GM19240 (cell line): ENCODE results near the gene FGGY.
"Not testable (repeated sequence)": the region's sequence is repeated elsewhere in the genome, so short reads cannot be mapped to it uniquely, and the experiment has no call there.

Experiments used
- DNase-seq: peaks from one replicate; pipeline ENCODE4 v3.0.0; 2011; ENCODE audit warnings: low spot score; ENCODE audit not compliant: insufficient read length

Gene FGGY

DNA sequence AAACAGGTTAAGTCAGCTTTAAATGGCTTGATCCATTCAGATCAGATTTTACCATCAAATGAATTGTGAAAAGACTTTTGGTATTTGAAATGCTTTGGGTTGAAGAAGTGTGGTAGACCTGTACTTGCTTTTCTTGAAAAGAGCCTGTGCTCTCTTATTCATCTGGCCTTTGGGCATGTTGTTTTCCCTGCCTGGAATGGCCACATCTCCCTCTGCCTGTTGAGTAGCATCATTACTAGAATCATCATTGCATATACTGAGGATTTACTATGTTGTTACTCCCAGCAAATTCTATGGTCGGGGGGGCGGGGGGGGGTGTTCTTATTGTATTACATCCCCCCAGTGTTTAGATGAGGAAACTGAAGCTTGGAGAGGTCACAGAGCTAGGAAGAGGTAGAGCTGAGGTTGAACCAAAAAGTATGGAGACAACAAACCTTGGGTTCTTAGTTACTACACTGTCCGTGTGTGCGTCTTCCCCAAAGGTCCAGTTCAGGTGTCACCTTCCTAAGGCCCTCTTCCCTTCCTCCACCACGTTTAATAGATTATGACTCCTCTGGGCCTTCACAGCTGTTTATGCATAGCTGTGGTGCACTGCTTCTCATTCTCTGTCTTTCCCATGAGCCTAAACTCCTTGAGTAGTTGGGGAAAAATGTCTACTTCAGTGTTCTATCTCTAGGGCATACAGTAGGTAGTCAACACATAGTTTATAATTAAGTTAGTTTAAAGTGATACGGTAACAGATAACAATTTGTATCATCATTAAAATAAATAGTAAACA is 271.5 kb downstream of the FGGY start:
- no peak for DNase-seq

DNA sequence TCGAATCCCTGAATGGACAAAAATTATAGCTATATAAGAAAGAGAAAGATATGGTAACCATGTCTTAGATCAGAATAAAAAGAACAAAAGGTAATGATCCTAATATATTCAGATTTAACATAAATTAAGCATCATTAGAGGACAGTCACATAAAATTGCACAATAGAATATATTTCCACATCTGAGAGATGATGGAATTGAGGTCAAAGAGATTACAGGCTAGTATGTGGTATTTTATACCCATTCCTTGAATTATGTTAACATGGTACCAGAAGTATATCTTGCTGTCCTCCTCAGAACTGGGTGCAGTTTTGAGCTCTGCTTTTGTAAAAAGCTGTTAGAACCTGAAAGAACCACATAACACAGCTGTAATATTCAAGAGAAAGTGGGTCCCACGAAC is 272.3 kb downstream of the FGGY start:
- DNase-seq, result no peak

DNA sequence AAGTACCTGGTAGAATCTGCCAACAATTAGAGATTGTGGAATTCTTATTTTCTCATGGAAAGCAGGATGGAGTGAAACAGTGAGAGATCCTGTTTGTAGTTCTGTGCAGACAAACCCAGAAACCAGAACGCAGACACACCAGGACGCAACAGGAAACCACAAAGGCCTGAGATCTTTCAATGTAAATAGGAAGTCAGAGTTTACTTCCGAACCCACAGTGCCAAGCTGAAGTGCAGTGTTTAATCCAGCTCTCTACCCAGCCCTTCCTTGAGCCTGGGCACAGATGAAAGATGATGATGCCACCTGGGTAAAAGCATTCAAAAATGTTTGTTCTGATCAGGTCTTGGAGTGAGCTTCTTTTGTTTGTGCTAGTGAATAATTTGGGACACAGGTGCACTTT is 273.6 kb downstream of the FGGY start:
- no peak for DNase-seq

DNA sequence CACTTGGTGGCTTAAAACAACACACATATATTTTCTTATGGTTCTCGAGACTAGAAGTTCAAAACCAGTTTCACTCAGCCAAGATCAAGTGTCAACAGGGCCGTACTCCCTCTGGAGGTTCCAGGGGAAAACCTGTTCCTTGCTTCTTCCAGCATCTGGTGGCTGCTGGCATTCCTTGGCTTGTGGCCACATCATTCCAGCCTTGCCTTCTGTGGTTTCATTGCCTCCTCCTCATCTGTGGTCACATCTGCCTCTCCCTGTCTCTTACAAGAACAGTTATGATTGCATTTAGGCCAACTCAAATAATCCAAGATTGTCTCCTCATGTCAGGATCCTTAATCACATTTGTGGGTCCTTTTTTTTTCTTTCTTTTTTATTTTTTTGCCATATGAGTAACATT is 277.2 kb downstream of the FGGY start:
- no peak for DNase-seq

DNA sequence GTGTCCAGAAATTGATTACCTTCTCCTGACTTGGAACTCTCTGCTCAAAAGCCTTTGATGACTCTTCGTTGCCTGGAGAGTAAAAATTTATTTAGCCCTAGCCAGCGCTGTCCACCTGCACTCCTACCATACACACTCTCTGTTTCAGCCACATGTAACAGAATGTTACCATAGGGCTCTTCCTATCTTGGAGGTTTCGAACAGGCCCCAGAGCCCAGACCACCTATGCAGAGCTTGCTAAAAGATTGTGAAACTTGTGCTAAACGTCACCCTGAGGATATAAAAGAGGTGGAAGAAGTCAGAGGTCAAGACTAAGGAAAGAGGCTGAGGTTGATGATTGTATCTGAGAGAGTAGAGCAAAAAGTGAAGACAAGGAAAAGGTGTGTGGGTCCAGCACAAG is 280.9 kb downstream of the FGGY start:
- no peak for DNase-seq

DNA sequence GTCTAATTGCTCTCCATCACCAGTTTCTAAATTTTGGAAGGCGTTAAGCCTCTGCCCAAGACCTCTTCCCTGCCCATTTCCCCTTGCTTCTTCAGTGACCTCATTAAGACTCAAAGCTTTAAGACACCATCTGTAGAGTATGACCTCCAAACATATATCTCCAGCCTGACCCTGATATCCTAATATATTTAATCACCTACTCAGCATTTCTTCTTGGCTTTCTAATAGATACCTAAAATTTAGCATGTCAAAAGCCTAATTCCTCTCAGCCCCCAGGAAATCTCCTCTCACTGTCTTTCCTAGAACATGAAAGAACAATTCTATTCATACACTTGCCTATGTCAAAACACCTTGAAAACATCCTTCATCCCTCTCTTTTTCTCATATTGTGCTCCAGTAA is 282.3 kb downstream of the FGGY start:
- DNase-seq, result no peak

DNA sequence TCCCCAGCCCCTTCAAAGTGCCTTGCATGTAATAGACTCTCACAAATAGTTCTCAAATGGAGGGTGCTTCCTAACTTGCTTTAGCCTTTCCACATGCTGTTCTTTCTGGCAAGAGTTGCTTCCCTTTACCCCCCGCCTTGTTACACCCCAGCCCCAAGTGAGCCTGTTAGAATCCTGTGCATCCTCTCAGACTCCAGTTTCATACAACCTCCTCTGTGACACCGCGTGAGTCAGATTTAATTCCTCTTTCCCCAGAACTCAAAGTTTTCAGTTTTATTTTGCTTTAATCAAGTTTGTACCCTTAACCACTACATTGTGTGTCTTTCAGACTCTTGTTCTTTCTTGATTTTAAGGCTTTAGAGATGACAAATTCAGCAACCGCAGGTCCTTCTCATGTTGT is 283.4 kb downstream of the FGGY start:
- DNase-seq, result no peak

DNA sequence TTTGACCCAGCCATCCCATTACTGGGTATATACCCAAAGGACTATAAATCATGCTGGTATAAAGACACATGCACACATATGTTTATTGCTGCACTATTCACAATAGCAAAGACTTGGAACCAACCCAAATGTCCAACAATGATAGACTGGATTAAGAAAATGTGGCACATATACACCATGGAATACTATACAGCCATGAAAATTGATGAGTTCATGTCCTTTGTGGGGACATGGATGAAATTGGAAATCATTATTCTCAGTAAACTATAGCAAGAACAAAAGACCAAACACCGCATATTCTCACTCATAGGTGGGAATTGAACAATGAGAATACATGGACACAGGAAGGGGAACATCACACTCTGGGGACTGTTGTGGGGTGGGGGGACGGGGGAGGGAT is 295.5 kb downstream of the FGGY start:
- DNase-seq, result not testable (repeated sequence)

DNA sequence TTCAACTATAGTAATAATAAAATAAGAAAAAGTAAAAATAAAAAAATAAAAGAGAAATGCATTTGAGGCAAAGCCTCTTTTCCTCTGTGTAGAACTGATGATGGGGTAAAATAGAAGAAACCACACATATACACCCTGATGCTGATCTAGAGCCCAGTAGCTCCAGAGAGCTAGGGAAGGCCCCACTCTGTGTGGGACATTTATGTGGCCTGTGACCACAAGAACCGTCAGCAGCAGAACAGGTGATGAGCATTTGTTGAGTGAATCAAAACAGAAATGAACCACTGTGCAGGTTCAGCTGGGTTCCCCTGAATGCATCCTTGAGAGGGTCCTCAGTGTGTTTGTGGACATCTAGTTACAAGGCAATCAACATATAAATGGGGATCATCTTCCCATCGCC is 296.0 kb downstream of the FGGY start:
- no peak for DNase-seq

DNA sequence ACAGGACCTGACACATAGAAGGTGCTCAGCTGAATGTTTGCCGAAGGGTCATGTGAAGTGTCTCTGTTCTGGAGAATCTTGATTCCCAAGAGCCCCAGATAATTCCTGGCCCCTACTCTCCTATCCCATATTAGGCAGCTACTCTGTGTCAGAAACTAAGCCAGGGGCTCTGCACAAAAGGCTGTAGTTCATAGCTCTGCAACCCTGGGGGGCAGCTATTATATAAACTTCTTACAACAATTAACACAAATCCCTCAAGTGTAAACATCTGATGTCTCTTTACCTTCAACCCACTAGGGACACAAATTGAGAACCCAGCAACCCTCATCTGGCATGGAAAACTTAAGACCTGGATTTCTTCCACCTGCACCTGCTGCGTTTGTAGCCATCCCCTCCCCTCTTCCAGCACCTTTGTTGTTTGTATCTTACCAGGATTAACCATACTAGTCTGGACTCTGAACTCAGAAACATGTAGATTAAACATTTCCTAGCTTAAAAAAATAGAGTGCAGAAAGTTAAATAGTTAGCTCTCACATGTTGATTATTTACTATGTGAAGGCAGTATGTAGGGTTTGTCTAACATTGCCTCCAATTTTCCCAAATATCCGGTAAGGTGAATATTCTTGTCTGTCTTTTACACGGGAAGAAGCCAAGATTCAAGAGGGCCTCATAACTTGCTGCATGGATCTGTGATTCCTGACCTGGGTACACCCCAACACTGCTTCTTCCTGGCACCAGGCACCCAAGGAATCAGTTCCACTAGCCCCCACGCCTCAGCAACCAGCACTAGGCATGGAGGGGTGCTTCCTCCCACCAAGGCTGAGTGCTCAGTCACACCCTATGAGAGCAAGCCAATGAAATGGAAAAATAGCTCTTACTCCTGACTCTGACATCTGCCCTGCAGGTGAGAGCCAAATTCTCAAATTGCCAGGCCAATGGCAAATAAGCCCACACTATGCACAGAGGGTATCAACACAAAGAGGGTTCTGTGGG is 297.2 kb downstream of the FGGY start:
- DNase-seq, result no peak

DNA sequence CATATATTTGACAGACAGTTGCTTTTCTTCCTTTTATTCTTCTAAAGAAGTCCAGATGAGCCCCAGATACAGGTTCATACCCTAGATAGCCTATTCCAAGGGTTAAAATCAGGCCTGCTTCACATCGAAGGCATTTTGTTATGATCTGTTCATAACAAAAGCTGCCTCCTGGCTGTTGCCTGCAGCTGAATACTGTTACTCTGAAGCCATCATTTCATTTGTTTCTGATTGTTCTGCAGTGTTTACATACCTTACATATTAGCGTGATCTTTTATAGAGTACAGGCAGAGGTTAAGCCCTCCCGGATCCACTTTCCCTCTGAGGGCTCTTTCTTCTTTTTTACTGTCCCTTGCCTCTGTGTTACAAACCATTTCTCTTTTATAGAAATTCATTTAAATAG is 298.9 kb downstream of the FGGY start:
- no peak for DNase-seq

DNA sequence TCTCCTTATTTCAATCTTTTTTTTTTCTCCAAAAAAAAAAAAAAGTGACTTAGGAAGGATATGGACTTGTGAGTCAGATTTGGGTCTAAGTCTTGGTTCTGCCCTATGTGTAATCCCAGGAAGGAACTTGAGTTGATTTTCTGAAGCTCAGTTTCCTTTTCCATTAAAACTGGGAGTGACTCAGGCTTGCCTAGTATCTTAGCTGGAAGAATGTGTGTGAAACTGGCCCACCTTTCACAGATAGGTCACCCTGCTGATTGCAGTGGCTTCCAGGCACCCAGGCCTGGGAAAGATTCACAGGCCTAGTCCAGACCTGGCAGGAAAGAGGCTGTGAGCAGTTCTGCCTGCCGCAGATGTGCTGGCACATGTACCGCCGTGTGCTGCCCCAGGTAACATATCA is 299.5 kb downstream of the FGGY start:
- no peak for DNase-seq

DNA sequence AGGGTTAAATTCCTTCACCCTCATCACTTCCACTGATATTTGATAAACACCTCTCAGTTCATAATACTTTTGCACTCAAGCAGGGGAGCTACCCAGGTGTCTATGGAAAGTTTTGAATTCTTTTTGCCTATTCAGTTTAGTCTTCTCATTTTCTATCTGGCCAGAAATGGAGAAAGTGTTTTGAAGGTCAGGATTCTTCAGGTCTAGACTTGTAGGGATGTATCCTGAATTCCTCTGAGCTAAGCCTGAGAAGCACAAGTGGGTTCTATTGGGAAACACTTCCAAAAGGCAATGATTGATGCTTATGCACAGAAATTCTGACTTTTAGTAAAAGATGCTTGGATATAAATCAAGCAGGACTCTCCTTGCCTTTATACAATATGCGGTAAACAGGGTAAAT is 300.1 kb downstream of the FGGY start:
- DNase-seq, result no peak

DNA sequence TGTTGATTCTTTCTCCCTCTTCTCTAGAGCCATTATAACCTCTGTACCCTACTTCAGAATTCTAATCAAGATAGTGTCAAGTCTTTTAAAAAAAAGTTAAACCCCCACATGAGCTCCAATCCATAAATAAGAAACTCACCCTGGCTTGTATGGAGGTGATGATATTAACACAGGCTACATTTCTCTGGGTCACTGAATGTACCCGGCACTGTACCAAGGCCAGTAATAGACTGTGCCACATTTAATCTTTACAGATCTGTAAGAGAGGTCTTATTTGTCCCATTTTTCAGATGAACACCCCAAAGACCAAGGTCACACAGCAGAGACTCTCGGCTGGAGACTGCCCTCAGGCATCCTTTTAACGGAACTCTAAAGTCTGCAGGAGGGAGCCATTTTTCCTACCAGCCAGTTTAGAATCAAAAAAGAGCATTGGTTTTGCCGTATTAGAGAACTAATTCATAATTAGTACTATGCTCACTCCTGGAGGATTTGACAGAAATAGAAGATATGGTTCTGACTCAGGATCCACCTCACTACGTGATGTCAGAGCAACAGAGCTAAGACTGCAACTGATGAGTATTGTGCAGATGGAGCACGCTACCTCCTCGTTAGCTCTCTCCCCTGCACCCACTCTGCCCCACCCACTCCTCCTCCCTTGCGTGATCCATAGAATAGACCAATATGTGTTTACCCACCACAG is 300.7 kb downstream of the FGGY start:
- no peak for DNase-seq

DNA sequence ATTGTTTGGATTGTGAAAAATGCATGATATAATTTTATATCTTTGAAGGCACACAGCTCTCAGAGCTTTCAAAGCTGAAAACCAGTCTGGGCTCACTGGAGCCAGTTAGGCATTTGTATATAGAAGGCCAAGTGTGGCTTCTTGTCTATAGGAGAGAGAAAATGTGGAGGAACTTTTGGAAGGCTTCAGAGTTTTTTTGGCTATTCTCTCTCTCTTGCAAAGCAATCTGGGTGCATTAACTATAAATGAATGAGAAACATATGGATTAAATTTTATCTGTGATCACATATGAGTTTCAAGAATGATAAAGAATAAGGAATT is 301.2 kb downstream of the FGGY start:
- no peak for DNase-seq

DNA sequence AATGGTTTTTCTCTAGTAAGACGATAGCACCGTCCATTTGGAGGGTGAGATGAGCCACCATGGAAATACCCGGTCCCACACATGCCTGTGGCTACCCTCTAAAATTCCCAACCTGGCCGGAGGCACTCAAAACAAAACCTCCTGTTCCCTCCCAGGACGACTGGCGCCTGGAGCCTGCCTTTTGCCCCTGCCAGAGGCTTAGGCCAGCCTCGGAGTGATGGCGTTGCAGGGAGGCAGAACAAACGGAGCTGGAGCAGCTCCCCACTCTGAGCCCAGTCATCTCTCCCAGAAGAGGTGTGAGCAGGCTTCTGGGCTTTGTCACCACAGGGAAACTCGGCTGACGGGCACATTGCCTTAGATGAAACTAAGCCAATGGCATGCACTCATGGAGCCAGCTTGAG is 304.1 kb downstream of the FGGY start:
- no peak for DNase-seq

DNA sequence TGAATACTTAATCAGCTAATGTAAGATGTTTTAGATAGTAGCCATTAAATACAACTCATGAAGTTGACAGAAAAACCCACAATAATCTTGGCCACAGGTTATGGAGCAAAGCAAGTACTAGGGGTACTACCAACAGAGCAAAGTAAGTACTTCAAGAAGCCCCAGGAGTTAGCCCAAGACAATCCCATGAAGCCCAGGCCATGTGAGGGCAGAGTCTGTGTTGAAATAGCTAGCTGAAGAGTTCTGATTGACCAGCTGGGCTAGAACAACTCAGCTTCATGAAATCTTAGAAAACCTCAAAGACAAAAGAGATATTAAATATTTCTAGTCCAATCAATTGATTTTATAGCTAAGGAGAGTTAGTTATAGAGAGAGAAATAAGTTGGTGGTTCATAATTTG is 304.9 kb downstream of the FGGY start:
- DNase-seq, result no peak

DNA sequence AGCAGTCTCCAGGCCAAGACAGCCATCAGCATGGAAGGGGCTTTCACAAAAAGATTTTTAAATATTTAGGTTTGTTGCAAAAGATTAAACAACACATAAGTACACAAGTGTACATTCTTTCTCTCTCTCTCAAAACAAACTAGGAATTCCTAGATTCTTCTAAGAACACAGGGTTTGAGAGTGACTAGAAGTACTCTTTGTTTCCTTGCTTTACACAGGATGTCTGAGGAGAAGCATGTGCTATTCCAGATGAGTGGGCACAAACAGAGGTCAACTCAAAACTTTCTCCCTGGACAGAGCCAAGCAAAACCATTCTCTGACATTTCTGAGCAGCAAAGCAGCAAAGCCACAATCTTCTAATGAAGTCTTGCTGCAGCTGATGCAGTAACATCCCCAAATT is 307.3 kb downstream of the FGGY start:
- no peak for DNase-seq

DNA sequence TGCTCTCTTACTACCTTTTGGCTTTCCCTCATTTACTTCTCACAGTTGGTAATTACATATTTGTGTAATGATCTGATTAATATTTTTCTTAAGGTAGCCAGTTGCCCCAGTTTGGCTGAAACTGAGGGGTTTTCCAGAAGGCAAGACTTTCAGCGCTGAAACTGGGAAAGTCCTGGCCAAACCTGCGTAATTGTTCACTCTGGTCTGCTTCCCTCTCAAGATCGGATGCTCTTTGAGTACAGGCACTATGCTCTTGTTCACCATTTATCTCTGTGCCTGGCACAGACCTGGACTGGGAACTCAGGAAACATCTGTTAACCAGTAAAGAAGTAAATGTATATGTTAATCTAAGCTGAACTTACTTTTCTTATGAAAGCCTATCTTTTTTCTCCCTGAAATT is 308.3 kb downstream of the FGGY start:
- no peak for DNase-seq

DNA sequence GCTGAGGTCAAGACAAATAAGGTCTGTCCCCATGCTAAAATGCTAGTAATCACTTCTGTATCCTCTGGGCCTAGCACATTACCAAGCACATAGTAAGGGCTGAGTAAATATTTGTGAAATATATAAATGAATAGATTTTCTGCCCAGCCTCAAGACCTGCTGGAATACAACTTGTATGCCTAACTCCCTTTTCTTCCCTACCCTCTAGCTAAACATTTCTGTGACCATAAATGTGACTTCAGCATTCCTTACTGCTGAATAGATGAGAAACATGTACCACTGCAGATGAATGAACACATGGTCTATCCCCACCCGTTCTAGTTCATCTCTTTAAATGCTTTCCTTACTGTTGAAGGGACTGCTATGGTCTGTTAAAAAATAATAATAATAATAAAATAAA is 308.9 kb downstream of the FGGY start:
- DNase-seq, result no peak

DNA sequence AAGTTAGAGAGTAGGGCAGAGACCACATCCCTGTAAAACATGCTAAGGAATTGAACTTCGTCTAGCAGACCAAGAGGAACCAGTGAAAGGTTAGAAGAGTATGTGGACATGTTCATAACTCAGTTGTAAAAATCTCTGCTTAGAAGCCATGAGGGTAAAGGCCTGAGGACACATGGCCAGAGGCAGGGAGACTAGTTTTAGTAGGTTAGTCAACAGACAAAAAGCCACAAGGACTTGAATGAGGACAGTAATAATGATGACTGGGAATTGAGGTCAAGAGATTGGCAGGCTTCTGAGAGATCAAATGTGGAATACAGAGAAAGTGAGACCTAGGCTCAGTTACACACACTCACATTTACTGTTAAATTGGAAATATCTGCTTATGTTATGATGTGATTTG is 312.4 kb downstream of the FGGY start:
- no peak for DNase-seq

DNA sequence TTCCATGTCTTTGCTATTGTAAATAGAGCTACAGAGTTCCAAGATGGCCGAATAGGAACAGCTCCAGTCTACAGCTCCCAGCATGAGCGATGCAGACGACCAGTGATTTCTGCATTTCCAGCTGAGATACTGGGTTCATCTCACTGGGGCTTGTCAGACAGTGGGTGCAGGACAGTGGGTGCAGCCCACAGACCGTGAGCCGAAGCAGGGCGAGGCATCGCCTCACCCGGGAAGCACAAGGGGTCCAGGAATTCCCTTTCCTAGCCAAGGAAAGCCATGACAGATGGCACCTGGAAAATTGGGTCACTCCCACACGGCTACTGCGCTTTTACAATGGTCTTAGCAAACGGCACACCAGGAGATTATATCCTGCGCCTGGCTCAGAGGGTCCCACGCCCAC is 313.6 kb downstream of the FGGY start:
- not testable (repeated sequence) for DNase-seq
